ENCODE measurements around the gene NELL1. TPM values are rescaled to one million over a fixed set of nuclear protein-coding genes. Genes with fewer than 3 reads are reported as not detected.

NELL1 gene
- total and polyA plus RNA-seq, 7 donors, result 0.01 TPM; not detected in 6

- intact Hi-C loops (cut with DNase I), result no loop called here
- Histone ChIP-seq H3K27ac (no peak overlapping the region), H3K4me1 (peaks cover 4% of the 10 kb centered on the region), H3K9me3 (no peaks in the 10 kb centered on the region), H3K4me3 (no peak overlapping the region), H3K36me3 (ENCODE audit: insufficient read depth in 1 of 2, low read depth in 1 of 2) (no peaks in the 10 kb centered on the region), H3K27me3 (ENCODE audit: insufficient read depth in 3 of 3, low read length in 2 of 3) (peaks cover 0 to 60% (median 20%) of the 10 kb centered on the region in 3 donors)
- 4 to 8% (median 7%) methylated on average over 10 of the region's 10 CpGs for WGBS, 3 donors
- no peak for DNase-seq
- TF ChIP-seq CTCF (IDR thresholded peaks at IDR 0.05), result no peak
- no peak for ATAC-seq
Measured at GRCh38 chr11:20668131-20668809, 1.1 kb upstream of the NELL1 start.

- ATAC-seq (peak in 1 of 4 donors; percentile 35), DNase-seq (no peak)
- Histone ChIP-seq H3K27ac (no peak overlapping the region), H3K36me3 (ENCODE audit: insufficient read depth in 1 of 2, low read depth in 1 of 2) (no peaks in the 10 kb centered on the region), H3K27me3 (ENCODE audit: insufficient read depth in 3 of 3, low read length in 2 of 3) (peaks cover 0 to 64% (median 20%) of the 10 kb centered on the region in 3 donors), H3K4me1 (peaks cover 4% of the 10 kb centered on the region), H3K9me3 (no peaks in the 10 kb centered on the region), H3K4me3 (peak overlapping the region; percentile 52)
- WGBS, 3 donors, result 0 to 1% (median 1%) methylated on average over 48 to 60 of the region's 60 CpGs
- no peak for TF ChIP-seq CTCF (IDR thresholded peaks at IDR 0.05)
- intact Hi-C loops (cut with DNase I), result no loop called here
Measured at GRCh38 chr11:20669820-20670684, 666 bp downstream of the NELL1 start.

- H3K4me3 ChIP-seq, result no peak overlapping the region
- peaks cover 4% of the 10 kb centered on the region for H3K4me1 ChIP-seq
- H3K27me3 ChIP-seq (ENCODE audit: insufficient read depth in 3 of 3, low read length in 2 of 3), result peaks cover 0 to 66% (median 20%) of the 10 kb centered on the region in 3 donors
- no peak for ATAC-seq
- no peaks in the 10 kb centered on the region for H3K9me3 ChIP-seq
- intact Hi-C loops (cut with DNase I), result no loop called here
- H3K27ac ChIP-seq, result no peak overlapping the region
- TF ChIP-seq CTCF (IDR thresholded peaks at IDR 0.05), result no peak
- DNase-seq, result no peak
- no peaks in the 10 kb centered on the region for H3K36me3 ChIP-seq (ENCODE audit: insufficient read depth in 1 of 2, low read depth in 1 of 2)
- WGBS, 3 donors, result 3 to 5% (median 4%) methylated on average over 21 of the region's 21 CpGs
Measured at GRCh38 chr11:20670932-20671403, 1.6 kb downstream of the NELL1 start.

GRCh38 chr11:20671856-20672546, 2.6 kb downstream of the NELL1 start:
- H3K4me1 ChIP-seq, result peaks cover 4% of the 10 kb centered on the region
- peaks cover 0 to 59% (median 20%) of the 10 kb centered on the region in 3 donors for H3K27me3 ChIP-seq (ENCODE audit: insufficient read depth in 3 of 3, low read length in 2 of 3)
- no peak for DNase-seq
- intact Hi-C loops (cut with DNase I), result no loop called here
- H3K4me3 ChIP-seq, result no peak overlapping the region
- no peaks in the 10 kb centered on the region for H3K36me3 ChIP-seq (ENCODE audit: insufficient read depth in 1 of 2, low read depth in 1 of 2)
- no peak overlapping the region for H3K27ac ChIP-seq
- 17 to 20% (median 19%) methylated on average over 6 of the region's 6 CpGs for WGBS, 3 donors
- no peak for ATAC-seq
- no peaks in the 10 kb centered on the region for H3K9me3 ChIP-seq
- no peak for TF ChIP-seq CTCF (IDR thresholded peaks at IDR 0.05)

Measured in psoas muscle (tissue), 8 donors.